Stimulated activated CD8-positive, alpha-beta memory T cell treated with anti-CD3 and anti-CD28 coated beads, Interleukin-4, amount 100 ng/mL, for 1 hour (primary cell): ENCODE results near the gene TCEAL1.
"Not testable (repeated sequence)": the region's sequence is repeated elsewhere in the genome, so short reads cannot be mapped to it uniquely, and the experiment has no call there.

Experiments used
- DNase-seq, 2 donors: peaks; one replicate each; pipeline ENCODE4 v3.0.0-alpha.2; 2020; ENCODE audit warnings: low read depth in 2 of 2, low spot score in 1 of 2

Gene TCEAL1

GRCh38 chrX:103631145-103631544 lies 2.4 kb downstream of the TCEAL1 start:
- no peak for DNase-seq

GRCh38 chrX:103635436-103635835 lies 6.7 kb downstream of the TCEAL1 start:
- DNase-seq, result no peak

- no peak for DNase-seq
These were observed 9.0 kb downstream of the TCEAL1 start for GRCh38 chrX:103637604-103638338.

GRCh38 chrX:103638479-103639346 lies 9.9 kb downstream of the TCEAL1 start:
- not testable (repeated sequence) for DNase-seq

- DNase-seq, result no peak
These were observed 11.8 kb downstream of the TCEAL1 start for GRCh38 chrX:103640401-103641155.

- no peak for DNase-seq
These were observed 15.3 kb downstream of the TCEAL1 start for GRCh38 chrX:103644125-103644524.

- DNase-seq, result no peak
These were observed 18.9 kb downstream of the TCEAL1 start for GRCh38 chrX:103647630-103648029.

GRCh38 chrX:103651151-103651773 lies 22.5 kb downstream of the TCEAL1 start:
- no peak for DNase-seq

GRCh38 chrX:103655230-103656000 lies 26.6 kb downstream of the TCEAL1 start:
- not testable (repeated sequence) for DNase-seq

GRCh38 chrX:103656617-103657016 lies 27.8 kb downstream of the TCEAL1 start:
- no peak for DNase-seq

GRCh38 chrX:103657066-103657465 lies 28.3 kb downstream of the TCEAL1 start:
- DNase-seq, result not testable (repeated sequence)

- DNase-seq, result no peak
These were observed 30.1 kb downstream of the TCEAL1 start for GRCh38 chrX:103658681-103659433.

- DNase-seq, result not testable (repeated sequence)
These were observed 30.7 kb downstream of the TCEAL1 start for GRCh38 chrX:103659460-103659859.

- DNase-seq, result no peak
These were observed 35.4 kb downstream of the TCEAL1 start for GRCh38 chrX:103663981-103664762.

GRCh38 chrX:103666202-103667107 lies 37.7 kb downstream of the TCEAL1 start:
- no peak for DNase-seq

GRCh38 chrX:103669745-103670144 lies 41.0 kb downstream of the TCEAL1 start:
- DNase-seq, result no peak

- DNase-seq, result no peak
These were observed 46.0 kb downstream of the TCEAL1 start for GRCh38 chrX:103674531-103675454.
